BE2C (cell line): ENCODE measurements around the gene COL23A1.

ENCODE experiments used
- DNase-seq: peaks from one replicate; pipeline ENCODE4 v3.0.0-alpha.2; 2020
- H3K27me3 ChIP-seq: fragments of 250-450 bp; sonication (Bioruptor Pico); 2 replicates; pipeline ENCODE4 v1.5.1; 2020; ENCODE audit warnings: mild to moderate bottlenecking
- H3K36me3 ChIP-seq: fragments of 250-450 bp; sonication (Bioruptor Pico); 2 replicates; pipeline ENCODE4 v1.5.1; 2020; ENCODE audit warnings: mild to moderate bottlenecking
- H3K4me1 ChIP-seq: fragments of 250-450 bp; sonication (Bioruptor Pico); 2 replicates; pipeline ENCODE4 v1.5.1; 2020
- H3K4me3 ChIP-seq: 2 replicates; pipeline ENCODE4 v1.5.1; 2011; ENCODE audit warnings: low read depth, low read length
- H3K9me3 ChIP-seq: fragments of 250-450 bp; sonication (Bioruptor Pico); 2 replicates; pipeline ENCODE4 v1.5.1; 2020
- CTCF ChIP-seq: IDR thresholded peaks from 2 replicates; pipeline ENCODE4 v1.5.1; 2012; ENCODE audit warnings: mild to moderate bottlenecking, low read depth, low read length

The COL23A1 gene

GRCh38 chr5:178612299-178612698 is 22.1 kb upstream of the COL23A1 start:
- Histone ChIP-seq H3K27me3 (no peaks in the 10 kb centered on the region), H3K36me3 (peaks cover 87% of the 10 kb centered on the region), H3K9me3 (no peaks in the 10 kb centered on the region), H3K4me1 (no peaks in the 10 kb centered on the region), H3K4me3 (no peak overlapping the region)
- no peak for TF ChIP-seq CTCF
- DNase-seq: no peak

- Histone ChIP-seq H3K9me3 (no peaks in the 10 kb centered on the region), H3K27me3 (no peaks in the 10 kb centered on the region), H3K36me3 (peaks cover 81% of the 10 kb centered on the region), H3K4me1 (no peaks in the 10 kb centered on the region), H3K4me3 (no peak overlapping the region)
- no peak for TF ChIP-seq CTCF
- no peak for DNase-seq
These were observed 16.1 kb upstream of the COL23A1 start for GRCh38 chr5:178606269-178606668.

- Histone ChIP-seq H3K4me1 (no peaks in the 10 kb centered on the region), H3K9me3 (no peaks in the 10 kb centered on the region), H3K27me3 (no peaks in the 10 kb centered on the region), H3K4me3 (no peak overlapping the region), H3K36me3 (peaks cover 78% of the 10 kb centered on the region)
- no peak for DNase-seq
- no peak for TF ChIP-seq CTCF
These were observed 15.6 kb upstream of the COL23A1 start for GRCh38 chr5:178605788-178606187.

- no peak for TF ChIP-seq CTCF
- no peak overlapping the region for H3K4me3 ChIP-seq
- H3K4me1 ChIP-seq: no peaks in the 10 kb centered on the region
- peaks cover 62% of the 10 kb centered on the region for H3K36me3 ChIP-seq
- DNase-seq: no peak
- no peaks in the 10 kb centered on the region for H3K9me3 ChIP-seq
- no peaks in the 10 kb centered on the region for H3K27me3 ChIP-seq
These were observed 12.6 kb upstream of the COL23A1 start for GRCh38 chr5:178602752-178603151.

GRCh38 chr5:178595750-178596149 is 5.6 kb upstream of the COL23A1 start:
- no peaks in the 10 kb centered on the region; the same call in 1 of the 2 replicates for H3K27me3 ChIP-seq
- DNase-seq: no peak
- TF ChIP-seq CTCF: no peak

GRCh38 chr5:178595150-178595549 is 5.0 kb upstream of the COL23A1 start:
- no peaks in the 10 kb centered on the region for H3K9me3 ChIP-seq

More at GRCh38 chr5:178595750-178596149, 5.6 kb upstream of the COL23A1 start:
- H3K4me1 ChIP-seq: no peaks in the 10 kb centered on the region
- H3K4me3 ChIP-seq: no peak overlapping the region
- peaks cover 5% of the 10 kb centered on the region for H3K36me3 ChIP-seq
- H3K9me3 ChIP-seq: no peaks in the 10 kb centered on the region

More at GRCh38 chr5:178595150-178595549, 5.0 kb upstream of the COL23A1 start:
- H3K36me3 ChIP-seq: peaks cover 1% of the 10 kb centered on the region
- H3K4me3 ChIP-seq: no peak overlapping the region
- no peak for TF ChIP-seq CTCF
- DNase-seq: no peak
- H3K27me3 ChIP-seq: peaks cover 4% of the 10 kb centered on the region
- H3K4me1 ChIP-seq: no peaks in the 10 kb centered on the region
